Measurements from ENCODE around the gene NTRK3. TPM values are rescaled to one million over a fixed set of nuclear protein-coding genes. Genes with fewer than 3 reads are reported as not detected.

The NTRK3 gene
- total and polyA plus RNA-seq, 2 donors (not counting 3 experiments of a cell fraction or from before 2014, with no cell fraction given) = not detected

DNA sequence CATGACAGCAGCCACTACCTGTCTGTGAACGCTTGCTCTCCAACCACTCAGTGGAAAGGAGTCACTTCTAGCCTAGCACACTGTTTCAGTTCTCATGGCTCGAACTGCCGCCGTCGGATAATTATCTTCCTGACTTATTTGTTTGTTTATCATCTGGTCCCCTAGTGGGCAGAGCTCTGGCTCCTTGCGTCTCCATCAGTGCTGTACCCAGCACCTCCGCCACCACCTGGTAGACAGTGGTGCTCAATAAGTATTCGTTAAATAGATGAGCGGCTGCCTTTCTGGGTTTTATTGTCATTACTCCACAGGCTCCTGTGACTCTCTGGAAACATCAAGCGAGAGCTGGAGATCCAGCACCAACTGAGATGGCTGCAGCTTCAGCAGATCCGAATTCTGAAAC lies 297.5 kb downstream of the NTRK3 start:
- dilution Hi-C loops (cut with MboI; ENCODE audit: extremely low pct_ligation_motif_present, low sequenced_read_pairs) (no loop called here), intact Hi-C loops (cut with micrococcal nuclease) (no loop called here)
- no peaks in the 10 kb centered on the region for H4K20me1 ChIP-seq (replicated peaks; ENCODE audit: control insufficient read depth, extremely low read depth, insufficient read depth, low read length)
- peaks cover 1% of the 10 kb centered on the region for H3K9me3 ChIP-seq (replicated peaks; ENCODE audit: control insufficient read depth, insufficient read depth, low read length)
- no peak overlapping the region for H3K4me3 ChIP-seq (replicated peaks in 1 of 3; ENCODE audit: insufficient read depth in 1 of 3, low read depth in 1 of 3, low read length in 3 of 3)
- BruUV-seq (replicated peaks) = no TSS peak
- H3K36me3 ChIP-seq (ENCODE audit: control insufficient read depth in 2 of 2, extremely low read depth in 1 of 2, insufficient read depth in 2 of 2, low read length in 2 of 2) = no peaks in the 10 kb centered on the region
- DNase-seq (ENCODE audit: low read depth, low spot score) (no peak), FAIRE-seq (no peak)
- H3K9ac ChIP-seq (replicated peaks; ENCODE audit: extremely low read depth, insufficient read depth, low read length) = no peak overlapping the region
- CTCF ChIA-PET = no interaction called here
- no peak overlapping the region for H3K4me2 ChIP-seq (ENCODE audit: insufficient read depth, low read length)
- POLR2A ChIA-PET = no interaction called here
- no peaks in the 10 kb centered on the region for H3K9me1 ChIP-seq (replicated peaks; ENCODE audit: control insufficient read depth, extremely low read depth, insufficient read depth, low read length)
- no peak overlapping the region for H3K27ac ChIP-seq (ENCODE audit: insufficient read depth, low read depth, low read length)
- no peak overlapping the region for H2AFZ ChIP-seq (ENCODE audit: low read depth, low read length)
- no peaks in the 10 kb centered on the region for H3K4me1 ChIP-seq (ENCODE audit: control insufficient read depth, extremely low read depth, insufficient read depth, low read length)
- H3K27me3 ChIP-seq (ENCODE audit: control insufficient read depth in 2 of 2, insufficient read depth in 2 of 2, low read length in 2 of 2) = no peaks in the 10 kb centered on the region
- H3K79me2 ChIP-seq (ENCODE audit: control insufficient read depth, insufficient read depth, low read length) = no peaks in the 10 kb centered on the region
- TF ChIP-seq CTCF (IDR thresholded peaks at IDR 0.05; ENCODE audit: extremely low read depth in 1 of 2, insufficient read depth in 1 of 2, low read depth in 1 of 2, low read length in 2 of 2) (no peak), POLR2A (IDR thresholded peaks at IDR 0.05; ENCODE audit: low read depth, low read length) (no peak), GATA2 (IDR thresholded peaks at IDR 0.05; ENCODE audit: insufficient read depth, insufficient read length, low read depth, low read length) (no peak), POLR2AphosphoS5 (IDR thresholded peaks at IDR 0.05; ENCODE audit: insufficient read depth, low read depth, low read length) (no peak), MYC (IDR thresholded peaks at IDR 0.05; ENCODE audit: low read depth, low read length) (no peak), JUN (IDR thresholded peaks at IDR 0.05; ENCODE audit: borderline replicate concordance, insufficient read depth, insufficient read length, low read depth) (no peak), FOS (IDR thresholded peaks at IDR 0.05; ENCODE audit: borderline replicate concordance, insufficient read depth, low read length) (no peak), EZH2 (IDR thresholded peaks at IDR 0.05; ENCODE audit: borderline replicate concordance, low read depth, low read length, severe bottlenecking) (no peak)
- TF ChIP-seq, protein P1, sequence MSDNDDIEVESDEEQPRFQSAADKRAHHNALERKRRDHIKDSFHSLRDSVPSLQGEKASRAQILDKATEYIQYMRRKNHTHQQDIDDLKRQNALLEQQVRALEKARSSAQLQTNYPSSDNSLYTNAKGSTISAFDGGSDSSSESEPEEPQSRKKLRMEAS (IDR thresholded peaks at IDR 0.05; ENCODE audit: insufficient read depth, insufficient read length) = no peak

Measured in endothelial cell of umbilical vein (primary cell).